ENCODE data around the gene TCN2.

The TCN2 gene

GRCh38 chr22:30564045-30564760, 42.8 kb upstream of the TCN2 start:
- no peak overlapping the region for H3K9ac ChIP-seq (ENCODE audit: low read depth, low read length)
- no peaks in the 10 kb centered on the region for H3K9me3 ChIP-seq (ENCODE audit: insufficient read depth, low read length, severe bottlenecking)
- H4K20me1 ChIP-seq (ENCODE audit: insufficient read depth, low read length): no peaks in the 10 kb centered on the region
- H3K36me3 ChIP-seq (ENCODE audit: insufficient read depth, low read length): no peaks in the 10 kb centered on the region
- ATAC-seq (ENCODE audit: insufficient read depth, low read depth) (no peak), DNase-seq (no peak)
- H3K79me2 ChIP-seq (ENCODE audit: insufficient read depth, low read length): no peaks in the 10 kb centered on the region
- H3K4me1 ChIP-seq (ENCODE audit: insufficient read depth, low read length): no peaks in the 10 kb centered on the region
- no peak for TF ChIP-seq EZH2 (IDR thresholded peaks at IDR 0.05; ENCODE audit: borderline replicate concordance, low read depth, low read length, severe bottlenecking)
- TF ChIP-seq, protein P1, sequence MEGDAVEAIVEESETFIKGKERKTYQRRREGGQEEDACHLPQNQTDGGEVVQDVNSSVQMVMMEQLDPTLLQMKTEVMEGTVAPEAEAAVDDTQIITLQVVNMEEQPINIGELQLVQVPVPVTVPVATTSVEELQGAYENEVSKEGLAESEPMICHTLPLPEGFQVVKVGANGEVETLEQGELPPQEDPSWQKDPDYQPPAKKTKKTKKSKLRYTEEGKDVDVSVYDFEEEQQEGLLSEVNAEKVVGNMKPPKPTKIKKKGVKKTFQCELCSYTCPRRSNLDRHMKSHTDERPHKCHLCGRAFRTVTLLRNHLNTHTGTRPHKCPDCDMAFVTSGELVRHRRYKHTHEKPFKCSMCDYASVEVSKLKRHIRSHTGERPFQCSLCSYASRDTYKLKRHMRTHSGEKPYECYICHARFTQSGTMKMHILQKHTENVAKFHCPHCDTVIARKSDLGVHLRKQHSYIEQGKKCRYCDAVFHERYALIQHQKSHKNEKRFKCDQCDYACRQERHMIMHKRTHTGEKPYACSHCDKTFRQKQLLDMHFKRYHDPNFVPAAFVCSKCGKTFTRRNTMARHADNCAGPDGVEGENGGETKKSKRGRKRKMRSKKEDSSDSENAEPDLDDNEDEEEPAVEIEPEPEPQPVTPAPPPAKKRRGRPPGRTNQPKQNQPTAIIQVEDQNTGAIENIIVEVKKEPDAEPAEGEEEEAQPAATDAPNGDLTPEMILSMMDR (IDR thresholded peaks at IDR 0.05; ENCODE audit: borderline replicate concordance, extremely low read depth, low read length, poor library complexity, severe bottlenecking): no peak
- peaks cover 4% of the 10 kb centered on the region for H3K27me3 ChIP-seq (ENCODE audit: insufficient read depth, low read length, poor library complexity)
- H3K4me3 ChIP-seq (ENCODE audit: low read depth in 1 of 2, low read length in 2 of 2): no peak overlapping the region
- H2AFZ ChIP-seq (ENCODE audit: low read depth, low read length): no peak overlapping the region
- no peak overlapping the region for H3K4me2 ChIP-seq (ENCODE audit: insufficient read depth, low read length)
- H3K27ac ChIP-seq (ENCODE audit: low read length): no peak overlapping the region

DNA sequence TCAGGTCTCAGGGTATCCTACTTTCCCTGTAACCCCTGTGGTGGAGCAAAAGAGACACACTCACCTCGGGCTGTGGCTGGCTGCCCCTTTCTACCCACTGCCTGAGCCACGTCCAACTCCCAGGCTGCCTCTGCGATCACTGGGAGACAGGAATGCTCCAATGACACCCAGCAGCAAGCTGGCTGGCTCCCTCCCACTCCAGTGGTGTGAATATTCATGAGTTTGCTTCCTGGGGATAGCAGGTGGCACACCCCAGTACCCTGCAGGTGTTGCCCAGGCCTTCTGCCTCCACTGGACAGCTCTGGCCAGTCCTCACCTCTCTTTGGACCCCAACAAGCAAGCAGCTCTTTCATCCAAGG, 42.2 kb upstream of the TCN2 start:
- Histone ChIP-seq H3K79me2 (ENCODE audit: insufficient read depth, low read length) (no peaks in the 10 kb centered on the region), H3K27ac (ENCODE audit: low read length) (no peak overlapping the region), H3K36me3 (ENCODE audit: insufficient read depth, low read length) (no peaks in the 10 kb centered on the region), H3K27me3 (ENCODE audit: insufficient read depth, low read length, poor library complexity) (peaks cover 4% of the 10 kb centered on the region), H3K4me3 (ENCODE audit: low read depth in 1 of 2, low read length in 2 of 2) (no peak overlapping the region), H3K9ac (ENCODE audit: low read depth, low read length) (no peak overlapping the region), H3K4me1 (ENCODE audit: insufficient read depth, low read length) (no peaks in the 10 kb centered on the region), H3K4me2 (ENCODE audit: insufficient read depth, low read length) (no peak overlapping the region), H3K9me3 (ENCODE audit: insufficient read depth, low read length, severe bottlenecking) (no peaks in the 10 kb centered on the region), H4K20me1 (ENCODE audit: insufficient read depth, low read length) (no peaks in the 10 kb centered on the region), H2AFZ (ENCODE audit: low read depth, low read length) (no peak overlapping the region)
- no peak for DNase-seq
- TF ChIP-seq, protein P1 (IDR thresholded peaks at IDR 0.05; ENCODE audit: borderline replicate concordance, extremely low read depth, low read length, poor library complexity, severe bottlenecking): no peak
- no peak for TF ChIP-seq EZH2 (IDR thresholded peaks at IDR 0.05; ENCODE audit: borderline replicate concordance, low read depth, low read length, severe bottlenecking)
- no peak for ATAC-seq (ENCODE audit: insufficient read depth, low read depth)

GRCh38 chr22:30565341-30565740, 41.6 kb upstream of the TCN2 start:
- no peak overlapping the region for H3K4me2 ChIP-seq (ENCODE audit: insufficient read depth, low read length)
- H3K79me2 ChIP-seq (ENCODE audit: insufficient read depth, low read length): no peaks in the 10 kb centered on the region
- no peak overlapping the region for H3K4me3 ChIP-seq (ENCODE audit: low read depth in 1 of 2, low read length in 2 of 2)
- no peak overlapping the region for H3K9ac ChIP-seq (ENCODE audit: low read depth, low read length)
- no peaks in the 10 kb centered on the region for H3K4me1 ChIP-seq (ENCODE audit: insufficient read depth, low read length)
- no peak for ATAC-seq (ENCODE audit: insufficient read depth, low read depth)
- peaks cover 4% of the 10 kb centered on the region for H3K27me3 ChIP-seq (ENCODE audit: insufficient read depth, low read length, poor library complexity)
- TF ChIP-seq EZH2 (IDR thresholded peaks at IDR 0.05; ENCODE audit: borderline replicate concordance, low read depth, low read length, severe bottlenecking): no peak
- TF ChIP-seq, protein P1 (IDR thresholded peaks at IDR 0.05; ENCODE audit: borderline replicate concordance, extremely low read depth, low read length, poor library complexity, severe bottlenecking): no peak
- H4K20me1 ChIP-seq (ENCODE audit: insufficient read depth, low read length): no peaks in the 10 kb centered on the region
- H3K9me3 ChIP-seq (ENCODE audit: insufficient read depth, low read length, severe bottlenecking): no peaks in the 10 kb centered on the region
- H2AFZ ChIP-seq (ENCODE audit: low read depth, low read length): no peak overlapping the region
- H3K36me3 ChIP-seq (ENCODE audit: insufficient read depth, low read length): no peaks in the 10 kb centered on the region
- DNase-seq: no peak
- no peak overlapping the region for H3K27ac ChIP-seq (ENCODE audit: low read length)

Data from DND-41 (cell line).